MM.1S (cell line): Measurements from ENCODE around the gene CDK6.

ENCODE experiments used
- EZH2 ChIP-seq: fragments of 300-600 bp; sonication (generic); optimal IDR thresholded peaks from 2 replicates; pipeline ENCODE3; 2017; ENCODE audit warnings: low read depth, mild to moderate bottlenecking, antibody characterized with exemption, low read length, mixed read lengths
- EZH2phosphoT487 ChIP-seq: fragments of 300-600 bp; sonication (generic); IDR thresholded peaks from 2 replicates; pipeline ENCODE4 v1.6.1; 2018; ENCODE audit warnings: antibody characterized with exemption, low read length
- TF ChIP-seq, protein P1 (sequence below): fragments of 300-600 bp; sonication (generic); IDR thresholded peaks from 2 replicates; pipeline ENCODE4 v1.5.1; 2016; ENCODE audit warnings: antibody characterized with exemption, low read length, mixed read lengths

DNA sequence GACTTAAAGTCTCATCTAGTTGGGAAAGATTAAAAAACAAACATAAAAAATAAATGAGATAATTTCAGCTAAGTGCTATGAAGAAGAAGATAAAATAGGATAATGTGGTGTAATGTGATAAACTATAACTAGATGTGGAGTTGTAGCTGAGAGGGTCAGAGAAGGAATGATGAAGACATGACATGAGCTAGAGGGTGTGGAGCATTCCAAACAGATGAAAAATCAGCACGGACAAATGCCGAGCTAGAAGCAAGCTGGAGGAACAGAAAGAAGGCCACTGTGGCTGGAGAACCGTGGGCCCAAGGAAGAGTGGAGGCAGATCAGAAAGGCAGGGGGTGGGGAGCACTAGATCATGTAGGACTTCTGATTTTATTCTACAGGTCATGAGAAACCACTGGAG is 70.6 kb downstream of the CDK6 start:
- TF ChIP-seq, protein P1, sequence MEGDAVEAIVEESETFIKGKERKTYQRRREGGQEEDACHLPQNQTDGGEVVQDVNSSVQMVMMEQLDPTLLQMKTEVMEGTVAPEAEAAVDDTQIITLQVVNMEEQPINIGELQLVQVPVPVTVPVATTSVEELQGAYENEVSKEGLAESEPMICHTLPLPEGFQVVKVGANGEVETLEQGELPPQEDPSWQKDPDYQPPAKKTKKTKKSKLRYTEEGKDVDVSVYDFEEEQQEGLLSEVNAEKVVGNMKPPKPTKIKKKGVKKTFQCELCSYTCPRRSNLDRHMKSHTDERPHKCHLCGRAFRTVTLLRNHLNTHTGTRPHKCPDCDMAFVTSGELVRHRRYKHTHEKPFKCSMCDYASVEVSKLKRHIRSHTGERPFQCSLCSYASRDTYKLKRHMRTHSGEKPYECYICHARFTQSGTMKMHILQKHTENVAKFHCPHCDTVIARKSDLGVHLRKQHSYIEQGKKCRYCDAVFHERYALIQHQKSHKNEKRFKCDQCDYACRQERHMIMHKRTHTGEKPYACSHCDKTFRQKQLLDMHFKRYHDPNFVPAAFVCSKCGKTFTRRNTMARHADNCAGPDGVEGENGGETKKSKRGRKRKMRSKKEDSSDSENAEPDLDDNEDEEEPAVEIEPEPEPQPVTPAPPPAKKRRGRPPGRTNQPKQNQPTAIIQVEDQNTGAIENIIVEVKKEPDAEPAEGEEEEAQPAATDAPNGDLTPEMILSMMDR, result no peak
- TF ChIP-seq EZH2 (no peak), EZH2phosphoT487 (no peak)
